ENCODE results near the gene NFIA.

DNA sequence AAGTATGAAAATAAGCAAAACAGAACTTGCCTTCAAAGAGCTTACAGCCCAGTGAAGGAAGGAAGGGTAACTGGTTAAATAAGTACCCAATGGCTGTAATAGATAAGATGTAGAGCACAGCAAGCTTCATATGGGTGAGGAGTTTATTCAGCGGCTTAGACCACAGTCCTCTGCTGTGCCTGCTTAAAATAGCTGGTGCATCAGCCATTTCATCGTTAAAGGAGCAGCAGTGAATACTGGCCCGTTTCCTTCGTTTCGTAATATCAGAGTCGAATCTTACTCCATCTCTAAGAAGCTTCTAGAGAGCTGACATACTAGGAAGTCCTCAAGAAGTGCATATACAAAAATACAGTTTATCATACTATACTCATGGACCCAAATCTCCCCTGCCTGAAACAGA is 286.5 kb downstream of the NFIA start:
- TF ChIP-seq, protein P1, sequence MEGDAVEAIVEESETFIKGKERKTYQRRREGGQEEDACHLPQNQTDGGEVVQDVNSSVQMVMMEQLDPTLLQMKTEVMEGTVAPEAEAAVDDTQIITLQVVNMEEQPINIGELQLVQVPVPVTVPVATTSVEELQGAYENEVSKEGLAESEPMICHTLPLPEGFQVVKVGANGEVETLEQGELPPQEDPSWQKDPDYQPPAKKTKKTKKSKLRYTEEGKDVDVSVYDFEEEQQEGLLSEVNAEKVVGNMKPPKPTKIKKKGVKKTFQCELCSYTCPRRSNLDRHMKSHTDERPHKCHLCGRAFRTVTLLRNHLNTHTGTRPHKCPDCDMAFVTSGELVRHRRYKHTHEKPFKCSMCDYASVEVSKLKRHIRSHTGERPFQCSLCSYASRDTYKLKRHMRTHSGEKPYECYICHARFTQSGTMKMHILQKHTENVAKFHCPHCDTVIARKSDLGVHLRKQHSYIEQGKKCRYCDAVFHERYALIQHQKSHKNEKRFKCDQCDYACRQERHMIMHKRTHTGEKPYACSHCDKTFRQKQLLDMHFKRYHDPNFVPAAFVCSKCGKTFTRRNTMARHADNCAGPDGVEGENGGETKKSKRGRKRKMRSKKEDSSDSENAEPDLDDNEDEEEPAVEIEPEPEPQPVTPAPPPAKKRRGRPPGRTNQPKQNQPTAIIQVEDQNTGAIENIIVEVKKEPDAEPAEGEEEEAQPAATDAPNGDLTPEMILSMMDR (conservative IDR thresholded peaks at IDR 0.05 in 1 of 2, IDR thresholded peaks at IDR 0.05 in 1 of 2; ENCODE audit: extremely low read depth in 1 of 2, insufficient read depth in 1 of 2, low read depth in 1 of 2, low read length in 2 of 2) = no peak
- TF ChIP-seq EZH2 (IDR thresholded peaks at IDR 0.05; ENCODE audit: borderline replicate concordance, low read length) = no peak
